Endothelial cell of umbilical vein (primary cell): ENCODE measurements around the gene SBSN. TPM values are rescaled to one million over a fixed set of nuclear protein-coding genes. Genes with fewer than 3 reads are reported as not detected.

Experiments
- BruUV-seq: library from RNA; stranded (reverse); fragments of 400-500 nt; replicated peaks from 2 replicates; lab custom pipeline; 2021; lab: Mats Ljungman, UMichigan
- CTCF ChIA-PET: fragments of 300-600, 350-600 bp; sonication (Branson Sonifier 250); formaldehyde crosslinking; loops from one replicate; lab custom pipeline; 2021; ENCODE audit warnings: antibody characterized with exemption, inconsistent platforms; lab: Charles Lee
- POLR2A ChIA-PET: fragments of 300-600, 350-600 bp; sonication (Branson Sonifier 250); formaldehyde crosslinking; loops from one replicate; lab custom pipeline; 2021; ENCODE audit warnings: antibody characterized with exemption, inconsistent platforms; lab: Charles Lee
- DNase-seq: peaks from one replicate; pipeline ENCODE4 v3.0.0-alpha.2; 2011; ENCODE audit warnings: low read depth, low spot score
- FAIRE-seq: peaks from 2 replicates; lab custom pipeline; 2011; peaks lifted over from hg19 to GRCh38; lab: Jason Lieb, UNC
- H2AFZ ChIP-seq: 2 replicates; pipeline ENCODE4 v1.6.0; 2012; ENCODE audit warnings: low read depth, low read length, control low read depth, inconsistent platforms
- H3K27ac ChIP-seq: 2 replicates; pipeline ENCODE4 v1.5.1; 2011; ENCODE audit warnings: low read depth, mild to moderate bottlenecking, control low read depth, low read length, moderate library complexity; ENCODE audit not compliant: insufficient read depth
- H3K27me3 ChIP-seq, 2 experiments: 2 replicates each; pipeline versions ENCODE4 v1.6.0 to v1.6.1; 2011; ENCODE audit warnings: low read length in 2 of 2, mixed read lengths in 1 of 2; ENCODE audit not compliant: control insufficient read depth in 2 of 2, insufficient read depth in 2 of 2
- H3K36me3 ChIP-seq, 2 experiments: 2 replicates in 1 of 2; 3 replicates in 1 of 2; pipeline ENCODE4 v1.5.1; 2011; ENCODE audit warnings: low read length in 2 of 2, mild to moderate bottlenecking in 1 of 2, moderate library complexity in 1 of 2; ENCODE audit not compliant: control insufficient read depth in 2 of 2, insufficient read depth in 2 of 2; ENCODE audit errors: extremely low read depth in 1 of 2
- H3K4me1 ChIP-seq: 3 replicates; pipeline ENCODE4 v1.5.1; 2011; ENCODE audit warnings: mild to moderate bottlenecking, low read length; ENCODE audit not compliant: control insufficient read depth, insufficient read depth; ENCODE audit errors: extremely low read depth
- H3K4me2 ChIP-seq: 2 replicates; pipeline ENCODE4 v1.6.1; 2011; ENCODE audit warnings: low read length, control low read depth, mixed read lengths; ENCODE audit not compliant: insufficient read depth
- H3K4me3 ChIP-seq, 3 experiments: fragments of 200-600 bp in 1 of 3; sonication (generic), shearing (Covaris generic) in 1 of 3; replicated peaks in 1 of 3; 2 replicates each; pipeline ENCODE4 v1.5.1; 2011 to 2016; ENCODE audit warnings: control low read depth in 3 of 3, low read length in 3 of 3, mild to moderate bottlenecking in 2 of 3, inconsistent platforms in 1 of 3, low read depth in 1 of 3, moderate library complexity in 1 of 3; ENCODE audit not compliant: insufficient read depth in 1 of 3
- H3K79me2 ChIP-seq: 2 replicates; pipeline ENCODE4 v1.6.0; 2012; ENCODE audit warnings: low read length, inconsistent platforms; ENCODE audit not compliant: control insufficient read depth, insufficient read depth
- H3K9ac ChIP-seq: replicated peaks from 2 replicates; pipeline ENCODE3; 2011; ENCODE audit warnings: low read length, control low read depth; ENCODE audit not compliant: insufficient read depth; ENCODE audit errors: extremely low read depth
- H3K9me1 ChIP-seq: replicated peaks from 3 replicates; pipeline ENCODE4 v1.6.0; 2011; ENCODE audit warnings: mild to moderate bottlenecking, low read length; ENCODE audit not compliant: control insufficient read depth, insufficient read depth; ENCODE audit errors: extremely low read depth
- H3K9me3 ChIP-seq: replicated peaks from 2 replicates; pipeline ENCODE4 v1.5.1; 2012; ENCODE audit warnings: low read length, inconsistent platforms; ENCODE audit not compliant: control insufficient read depth, insufficient read depth
- H4K20me1 ChIP-seq: replicated peaks from 2 replicates; pipeline ENCODE3; 2011; ENCODE audit warnings: mild to moderate bottlenecking, low read length; ENCODE audit not compliant: control insufficient read depth, insufficient read depth; ENCODE audit errors: extremely low read depth
- CTCF ChIP-seq, 2 donors: IDR thresholded peaks; 1 replicate in 1 of 2; 2 replicates in 1 of 2; pipeline ENCODE4 v1.5.1; 2011; ENCODE audit warnings: low read length in 2 of 2, mild to moderate bottlenecking in 2 of 2, moderate library complexity in 2 of 2, control low read depth in 1 of 2, inconsistent platforms in 1 of 2, low read depth in 1 of 2; ENCODE audit not compliant: insufficient read depth in 1 of 2; ENCODE audit errors: extremely low read depth in 1 of 2
- EZH2 ChIP-seq: IDR thresholded peaks from 2 replicates; pipeline ENCODE4 v1.6.1; 2012; ENCODE audit warnings: borderline replicate concordance, low read depth, mild to moderate bottlenecking, moderate library complexity, low read length, inconsistent platforms; ENCODE audit not compliant: severe bottlenecking
- FOS ChIP-seq: IDR thresholded peaks from 2 replicates; pipeline ENCODE4 v1.6.1; 2011; ENCODE audit warnings: mild to moderate bottlenecking, low read length, moderate library complexity, borderline replicate concordance; ENCODE audit not compliant: insufficient read depth
- GATA2 ChIP-seq: IDR thresholded peaks from 2 replicates; pipeline ENCODE4 v1.7.0; 2011; ENCODE audit warnings: low read depth, mild to moderate bottlenecking, moderate library complexity, mixed read lengths, low read length; ENCODE audit not compliant: insufficient read length, insufficient read depth
- JUN ChIP-seq: IDR thresholded peaks from 2 replicates; pipeline ENCODE4 v1.6.1; 2011; ENCODE audit warnings: borderline replicate concordance, low read depth; ENCODE audit not compliant: insufficient read length, insufficient read depth
- MYC ChIP-seq: IDR thresholded peaks from one replicate; pipeline ENCODE4 v1.6.1; 2011; ENCODE audit warnings: mild to moderate bottlenecking, low read depth, low read length
- POLR2A ChIP-seq: IDR thresholded peaks from 2 replicates; pipeline ENCODE4 v1.6.1; 2012; ENCODE audit warnings: low read depth, mild to moderate bottlenecking, control low read depth, low read length
- POLR2AphosphoS5 ChIP-seq: IDR thresholded peaks from 2 replicates; pipeline ENCODE4 v1.6.1; 2012; ENCODE audit warnings: low read depth, mild to moderate bottlenecking, control low read depth, low read length, moderate library complexity; ENCODE audit not compliant: insufficient read depth
- dilution Hi-C: fragments of 300-500 bp; cut with MboI; formaldehyde crosslinking; loops from one replicate; pipeline ENCODE4 v1.15.0; 2019; ENCODE audit warnings: low sequenced_read_pairs; ENCODE audit not compliant: extremely low pct_ligation_motif_present
- intact Hi-C: fragments of 100-400 bp; cut with micrococcal nuclease; formaldehyde crosslinking; loops from one replicate; pipeline ENCODE4 v1.10.0; 2022
- polyA plus RNA-seq, 4 experiments: library from polyadenylated mRNA; depleted of rRNA in 3 of 4; stranded (reverse) in 3 of 4; unstranded in 1 of 4; fragments of >200 nt; gene quantifications; 2 replicates each; pipeline versions ENCODE4 v1.2.1 to v1.2.3, GENCODE V29; 2011 to 2012; ENCODE audit warnings: missing spikeins in 1 of 4
- total RNA-seq: library from RNA; stranded (reverse); gene quantifications from 2 replicates; pipeline ENCODE4 v1.2.3, GENCODE V29; 2021
- TF ChIP-seq, protein P1 (sequence below): IDR thresholded peaks from 2 replicates; pipeline ENCODE4 v1.6.1; 2011; ENCODE audit not compliant: insufficient read depth, insufficient read length

SBSN gene
- total and polyA plus RNA-seq, 2 donors (not counting 3 experiments of a cell fraction or from before 2014, with no cell fraction given), result not detected

DNA sequence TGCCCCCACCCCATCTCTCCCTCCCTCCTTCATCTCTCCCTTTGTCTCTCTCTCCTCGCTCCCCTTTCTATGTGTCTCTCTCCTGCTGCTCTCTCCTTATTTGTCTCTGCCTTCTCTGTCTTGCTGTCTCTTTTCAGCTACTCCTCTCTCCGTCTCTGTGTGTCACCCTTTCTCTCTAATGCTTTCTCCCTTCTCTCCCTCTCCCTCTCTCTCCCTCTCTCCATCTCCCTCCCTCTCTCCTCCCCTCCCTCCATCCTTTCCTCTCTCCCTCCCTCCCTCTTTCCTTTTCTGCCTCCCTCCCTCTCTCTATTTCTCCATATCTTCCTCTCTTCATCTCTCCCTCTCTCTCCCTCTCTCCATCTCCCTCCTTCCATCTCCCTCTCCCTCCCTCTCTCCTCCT is 34.7 kb upstream of the SBSN start:
- BruUV-seq, result no TSS peak
- POLR2A ChIA-PET, result no interaction called here
- no peak for FAIRE-seq
- Histone ChIP-seq H3K9me3 (no peaks in the 10 kb centered on the region), H4K20me1 (no peaks in the 10 kb centered on the region), H3K9ac (no peak overlapping the region), H3K4me3 (no peak overlapping the region), H3K79me2 (no peaks in the 10 kb centered on the region), H2AFZ (no peak overlapping the region), H3K27me3 (peaks cover 0 to 4% of the 10 kb centered on the region in 2 experiments), H3K9me1 (no peaks in the 10 kb centered on the region), H3K36me3 (no peaks in the 10 kb centered on the region), H3K27ac (no peak overlapping the region), H3K4me2 (no peak overlapping the region), H3K4me1 (no peaks in the 10 kb centered on the region)
- TF ChIP-seq POLR2AphosphoS5 (no peak), FOS (no peak), MYC (no peak), JUN (no peak), POLR2A (no peak), GATA2 (no peak), EZH2 (no peak), CTCF (IDR thresholded peaks at IDR 0.05; ENCODE audit: extremely low read depth in 1 of 2, insufficient read depth in 1 of 2, low read depth in 1 of 2, low read length in 2 of 2) (no peak)
- TF ChIP-seq, protein P1, sequence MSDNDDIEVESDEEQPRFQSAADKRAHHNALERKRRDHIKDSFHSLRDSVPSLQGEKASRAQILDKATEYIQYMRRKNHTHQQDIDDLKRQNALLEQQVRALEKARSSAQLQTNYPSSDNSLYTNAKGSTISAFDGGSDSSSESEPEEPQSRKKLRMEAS, result no peak
- intact Hi-C loops (no loop called here), dilution Hi-C loops (no loop called here)
- no peak for DNase-seq
- CTCF ChIA-PET, result interaction anchor here (1.5 kb wide), 1 partner anchor 14 kb away, joined by 6 read pairs; no protein-coding TSS in a partner anchor
